HEK293 (cell line): ENCODE measurements around the gene S100A10.

ENCODE experiments used
- ZBTB8A ChIP-seq: fragments of 450-650 bp; formaldehyde crosslinking; IDR thresholded peaks from 2 replicates; pipeline ENCODE4 v1.5.1; 2016; ENCODE audit warnings: missing biosample characterization, missing genetic modification characterization
- ZNF169 ChIP-seq: fragments of 450-650 bp; formaldehyde crosslinking; IDR thresholded peaks from 2 replicates; pipeline ENCODE4 v1.5.1; 2016; ENCODE audit warnings: missing biosample characterization, missing genetic modification characterization
- ZNF37A ChIP-seq: fragments of 450-650 bp; IDR thresholded peaks from 2 replicates; pipeline ENCODE4 v1.5.1; 2018; ENCODE audit warnings: missing biosample characterization, missing genetic modification characterization
- ZNF707 ChIP-seq: fragments of 450-650 bp; formaldehyde crosslinking; IDR thresholded peaks from 2 replicates; pipeline ENCODE4 v1.5.1; 2016; ENCODE audit warnings: missing biosample characterization, missing genetic modification characterization
- TF ChIP-seq, protein P1 (sequence below): fragments of 450-650 bp; formaldehyde crosslinking; IDR thresholded peaks from 2 replicates; pipeline ENCODE4 v1.5.1; 2016; ENCODE audit warnings: missing biosample characterization, missing genetic modification characterization
- TF ChIP-seq, protein P2 (sequence below): fragments of 450-650 bp; formaldehyde crosslinking; IDR thresholded peaks from 2 replicates; pipeline ENCODE4 v1.5.1; 2016; ENCODE audit warnings: missing biosample characterization, missing genetic modification characterization, low read depth
- TF ChIP-seq, protein P3 (sequence below): fragments of 450-650 bp; formaldehyde crosslinking; IDR thresholded peaks from 2 replicates; pipeline ENCODE4 v1.5.1; 2016; ENCODE audit warnings: missing biosample characterization, missing genetic modification characterization
- TF ChIP-seq, protein P4 (sequence below): fragments of 450-650 bp; formaldehyde crosslinking; IDR thresholded peaks from 2 replicates; pipeline ENCODE4 v1.5.1; 2017; ENCODE audit warnings: missing biosample characterization, missing genetic modification characterization

DNA sequence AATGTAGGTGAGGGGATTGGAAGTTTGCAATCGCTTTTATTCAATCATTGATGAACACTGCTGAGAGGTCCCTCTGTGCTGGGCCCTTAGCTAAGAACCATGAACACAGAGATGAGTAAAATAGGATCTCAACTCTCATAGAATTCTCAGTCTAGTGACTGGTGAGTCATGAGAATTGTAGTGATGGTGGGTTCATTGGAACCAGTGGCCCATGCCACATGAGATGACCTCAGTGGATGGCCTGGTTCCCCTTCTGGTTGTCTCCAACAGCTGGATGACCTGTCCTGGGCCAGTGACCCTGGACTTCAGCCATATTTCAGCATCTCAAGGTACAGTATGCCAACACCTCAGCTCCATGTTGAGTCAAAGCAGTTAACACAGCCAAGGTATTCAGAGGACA, 21.3 kb upstream of the S100A10 start:
- TF ChIP-seq ZNF169 (tag by site-specific recombination) (no peak), ZNF707 (no peak), ZNF37A (tag by site-specific recombination) (no peak), ZBTB8A (tag by site-specific recombination) (no peak)
- TF ChIP-seq, protein P1, sequence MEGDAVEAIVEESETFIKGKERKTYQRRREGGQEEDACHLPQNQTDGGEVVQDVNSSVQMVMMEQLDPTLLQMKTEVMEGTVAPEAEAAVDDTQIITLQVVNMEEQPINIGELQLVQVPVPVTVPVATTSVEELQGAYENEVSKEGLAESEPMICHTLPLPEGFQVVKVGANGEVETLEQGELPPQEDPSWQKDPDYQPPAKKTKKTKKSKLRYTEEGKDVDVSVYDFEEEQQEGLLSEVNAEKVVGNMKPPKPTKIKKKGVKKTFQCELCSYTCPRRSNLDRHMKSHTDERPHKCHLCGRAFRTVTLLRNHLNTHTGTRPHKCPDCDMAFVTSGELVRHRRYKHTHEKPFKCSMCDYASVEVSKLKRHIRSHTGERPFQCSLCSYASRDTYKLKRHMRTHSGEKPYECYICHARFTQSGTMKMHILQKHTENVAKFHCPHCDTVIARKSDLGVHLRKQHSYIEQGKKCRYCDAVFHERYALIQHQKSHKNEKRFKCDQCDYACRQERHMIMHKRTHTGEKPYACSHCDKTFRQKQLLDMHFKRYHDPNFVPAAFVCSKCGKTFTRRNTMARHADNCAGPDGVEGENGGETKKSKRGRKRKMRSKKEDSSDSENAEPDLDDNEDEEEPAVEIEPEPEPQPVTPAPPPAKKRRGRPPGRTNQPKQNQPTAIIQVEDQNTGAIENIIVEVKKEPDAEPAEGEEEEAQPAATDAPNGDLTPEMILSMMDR (tag by site-specific recombination), result no peak
- TF ChIP-seq, protein P2, sequence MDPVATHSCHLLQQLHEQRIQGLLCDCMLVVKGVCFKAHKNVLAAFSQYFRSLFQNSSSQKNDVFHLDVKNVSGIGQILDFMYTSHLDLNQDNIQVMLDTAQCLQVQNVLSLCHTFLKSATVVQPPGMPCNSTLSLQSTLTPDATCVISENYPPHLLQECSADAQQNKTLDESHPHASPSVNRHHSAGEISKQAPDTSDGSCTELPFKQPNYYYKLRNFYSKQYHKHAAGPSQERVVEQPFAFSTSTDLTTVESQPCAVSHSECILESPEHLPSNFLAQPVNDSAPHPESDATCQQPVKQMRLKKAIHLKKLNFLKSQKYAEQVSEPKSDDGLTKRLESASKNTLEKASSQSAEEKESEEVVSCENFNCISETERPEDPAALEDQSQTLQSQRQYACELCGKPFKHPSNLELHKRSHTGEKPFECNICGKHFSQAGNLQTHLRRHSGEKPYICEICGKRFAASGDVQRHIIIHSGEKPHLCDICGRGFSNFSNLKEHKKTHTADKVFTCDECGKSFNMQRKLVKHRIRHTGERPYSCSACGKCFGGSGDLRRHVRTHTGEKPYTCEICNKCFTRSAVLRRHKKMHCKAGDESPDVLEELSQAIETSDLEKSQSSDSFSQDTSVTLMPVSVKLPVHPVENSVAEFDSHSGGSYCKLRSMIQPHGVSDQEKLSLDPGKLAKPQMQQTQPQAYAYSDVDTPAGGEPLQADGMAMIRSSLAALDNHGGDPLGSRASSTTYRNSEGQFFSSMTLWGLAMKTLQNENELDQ (tag by site-specific recombination), result no peak
- TF ChIP-seq, protein P3, sequence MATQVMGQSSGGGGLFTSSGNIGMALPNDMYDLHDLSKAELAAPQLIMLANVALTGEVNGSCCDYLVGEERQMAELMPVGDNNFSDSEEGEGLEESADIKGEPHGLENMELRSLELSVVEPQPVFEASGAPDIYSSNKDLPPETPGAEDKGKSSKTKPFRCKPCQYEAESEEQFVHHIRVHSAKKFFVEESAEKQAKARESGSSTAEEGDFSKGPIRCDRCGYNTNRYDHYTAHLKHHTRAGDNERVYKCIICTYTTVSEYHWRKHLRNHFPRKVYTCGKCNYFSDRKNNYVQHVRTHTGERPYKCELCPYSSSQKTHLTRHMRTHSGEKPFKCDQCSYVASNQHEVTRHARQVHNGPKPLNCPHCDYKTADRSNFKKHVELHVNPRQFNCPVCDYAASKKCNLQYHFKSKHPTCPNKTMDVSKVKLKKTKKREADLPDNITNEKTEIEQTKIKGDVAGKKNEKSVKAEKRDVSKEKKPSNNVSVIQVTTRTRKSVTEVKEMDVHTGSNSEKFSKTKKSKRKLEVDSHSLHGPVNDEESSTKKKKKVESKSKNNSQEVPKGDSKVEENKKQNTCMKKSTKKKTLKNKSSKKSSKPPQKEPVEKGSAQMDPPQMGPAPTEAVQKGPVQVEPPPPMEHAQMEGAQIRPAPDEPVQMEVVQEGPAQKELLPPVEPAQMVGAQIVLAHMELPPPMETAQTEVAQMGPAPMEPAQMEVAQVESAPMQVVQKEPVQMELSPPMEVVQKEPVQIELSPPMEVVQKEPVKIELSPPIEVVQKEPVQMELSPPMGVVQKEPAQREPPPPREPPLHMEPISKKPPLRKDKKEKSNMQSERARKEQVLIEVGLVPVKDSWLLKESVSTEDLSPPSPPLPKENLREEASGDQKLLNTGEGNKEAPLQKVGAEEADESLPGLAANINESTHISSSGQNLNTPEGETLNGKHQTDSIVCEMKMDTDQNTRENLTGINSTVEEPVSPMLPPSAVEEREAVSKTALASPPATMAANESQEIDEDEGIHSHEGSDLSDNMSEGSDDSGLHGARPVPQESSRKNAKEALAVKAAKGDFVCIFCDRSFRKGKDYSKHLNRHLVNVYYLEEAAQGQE (tag by site-specific recombination), result no peak
- TF ChIP-seq, protein P4, sequence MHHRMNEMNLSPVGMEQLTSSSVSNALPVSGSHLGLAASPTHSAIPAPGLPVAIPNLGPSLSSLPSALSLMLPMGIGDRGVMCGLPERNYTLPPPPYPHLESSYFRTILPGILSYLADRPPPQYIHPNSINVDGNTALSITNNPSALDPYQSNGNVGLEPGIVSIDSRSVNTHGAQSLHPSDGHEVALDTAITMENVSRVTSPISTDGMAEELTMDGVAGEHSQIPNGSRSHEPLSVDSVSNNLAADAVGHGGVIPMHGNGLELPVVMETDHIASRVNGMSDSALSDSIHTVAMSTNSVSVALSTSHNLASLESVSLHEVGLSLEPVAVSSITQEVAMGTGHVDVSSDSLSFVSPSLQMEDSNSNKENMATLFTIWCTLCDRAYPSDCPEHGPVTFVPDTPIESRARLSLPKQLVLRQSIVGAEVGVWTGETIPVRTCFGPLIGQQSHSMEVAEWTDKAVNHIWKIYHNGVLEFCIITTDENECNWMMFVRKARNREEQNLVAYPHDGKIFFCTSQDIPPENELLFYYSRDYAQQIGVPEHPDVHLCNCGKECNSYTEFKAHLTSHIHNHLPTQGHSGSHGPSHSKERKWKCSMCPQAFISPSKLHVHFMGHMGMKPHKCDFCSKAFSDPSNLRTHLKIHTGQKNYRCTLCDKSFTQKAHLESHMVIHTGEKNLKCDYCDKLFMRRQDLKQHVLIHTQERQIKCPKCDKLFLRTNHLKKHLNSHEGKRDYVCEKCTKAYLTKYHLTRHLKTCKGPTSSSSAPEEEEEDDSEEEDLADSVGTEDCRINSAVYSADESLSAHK (tag by site-specific recombination), result no peak
